ENCODE results near the gene PNPLA2. TPM values are rescaled to one million over a fixed set of nuclear protein-coding genes. Genes with fewer than 3 reads are reported as not detected.

PNPLA2 gene
- total RNA-seq, 1 donor from 2014 or later: 55.6 TPM

DNA sequence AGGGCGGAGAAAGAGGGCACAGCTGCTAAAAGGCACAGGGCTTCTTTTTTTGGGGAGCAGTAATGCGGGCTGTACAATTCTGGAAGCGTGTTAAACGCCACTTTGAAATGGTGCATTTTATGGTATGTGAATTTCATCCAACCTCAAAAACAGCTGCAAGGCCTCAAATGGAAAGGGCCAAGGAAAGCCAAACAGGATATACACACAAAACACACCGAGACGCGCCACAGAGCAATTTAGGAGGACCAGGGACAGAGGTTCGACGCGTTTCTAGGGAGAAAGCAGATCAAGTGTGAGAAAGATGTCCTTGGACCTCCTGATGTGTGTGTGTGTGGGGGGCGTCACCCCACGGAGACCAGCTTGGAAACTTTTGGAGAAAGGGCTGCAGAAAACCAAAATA is 55.0 kb downstream of the PNPLA2 start:
- DNase-seq (ENCODE audit: extremely low spot score, unreplicated experiment): no peak
- Mint-ChIP-seq H3K36me3 (peaks cover 4% of the 10 kb centered on the region), H3K4me1 (ENCODE audit: unreplicated experiment) (peaks cover 7% of the 10 kb centered on the region), H3K27ac (peak overlapping the region; percentile 56), H3K4me3 (no peak overlapping the region), H3K9me3 (no peaks in the 10 kb centered on the region), H3K27me3 (no peaks in the 10 kb centered on the region)
- TF ChIP-seq, protein P1, sequence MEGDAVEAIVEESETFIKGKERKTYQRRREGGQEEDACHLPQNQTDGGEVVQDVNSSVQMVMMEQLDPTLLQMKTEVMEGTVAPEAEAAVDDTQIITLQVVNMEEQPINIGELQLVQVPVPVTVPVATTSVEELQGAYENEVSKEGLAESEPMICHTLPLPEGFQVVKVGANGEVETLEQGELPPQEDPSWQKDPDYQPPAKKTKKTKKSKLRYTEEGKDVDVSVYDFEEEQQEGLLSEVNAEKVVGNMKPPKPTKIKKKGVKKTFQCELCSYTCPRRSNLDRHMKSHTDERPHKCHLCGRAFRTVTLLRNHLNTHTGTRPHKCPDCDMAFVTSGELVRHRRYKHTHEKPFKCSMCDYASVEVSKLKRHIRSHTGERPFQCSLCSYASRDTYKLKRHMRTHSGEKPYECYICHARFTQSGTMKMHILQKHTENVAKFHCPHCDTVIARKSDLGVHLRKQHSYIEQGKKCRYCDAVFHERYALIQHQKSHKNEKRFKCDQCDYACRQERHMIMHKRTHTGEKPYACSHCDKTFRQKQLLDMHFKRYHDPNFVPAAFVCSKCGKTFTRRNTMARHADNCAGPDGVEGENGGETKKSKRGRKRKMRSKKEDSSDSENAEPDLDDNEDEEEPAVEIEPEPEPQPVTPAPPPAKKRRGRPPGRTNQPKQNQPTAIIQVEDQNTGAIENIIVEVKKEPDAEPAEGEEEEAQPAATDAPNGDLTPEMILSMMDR (conservative IDR thresholded peaks at IDR 0.05): no peak

Other genes with a start within 250 kb of the PNPLA2 start
- 38.7 and 40.8 TPM in 2 replicates for gene PHRF1, start 242.4 kb upstream of the PNPLA2 start, total RNA-seq (ENCODE audit: low replicate concordance)
- gene IRF7, start 203.0 kb upstream of the PNPLA2 start, total RNA-seq (ENCODE audit: low replicate concordance): 16.4 and 20.5 TPM in 2 replicates
- gene CDHR5, start 194.0 kb upstream of the PNPLA2 start, total RNA-seq (ENCODE audit: low replicate concordance): 7.1 and 23.0 TPM in 2 replicates
- gene SCT, start 191.7 kb upstream of the PNPLA2 start, total RNA-seq (ENCODE audit: low replicate concordance): 3.1 and 15.3 TPM in 2 replicates
- gene DRD4, start 181.6 kb upstream of the PNPLA2 start, total RNA-seq (ENCODE audit: low replicate concordance): 0.59 and 1.2 TPM in 2 replicates
- gene DEAF1, start 123.7 kb upstream of the PNPLA2 start, total RNA-seq (ENCODE audit: low replicate concordance): 41.0 and 48.1 TPM in 2 replicates
- gene TMEM80, start 123.1 kb upstream of the PNPLA2 start, total RNA-seq (ENCODE audit: low replicate concordance): 23.2 and 37.4 TPM in 2 replicates
- gene EPS8L2, start 112.7 kb upstream of the PNPLA2 start, total RNA-seq (ENCODE audit: low replicate concordance): 218 and 497 TPM in 2 replicates
- gene TALDO1, start 71.5 kb upstream of the PNPLA2 start, total RNA-seq (ENCODE audit: low replicate concordance): 189 and 288 TPM in 2 replicates
- 80.1 and 80.9 TPM in 2 replicates for gene GATD1, start 41.4 kb upstream of the PNPLA2 start, total RNA-seq (ENCODE audit: low replicate concordance)
- 0.17 and 0.89 TPM in 2 replicates for gene CEND1, start 28.8 kb upstream of the PNPLA2 start, total RNA-seq (ENCODE audit: low replicate concordance)
- 31.6 and 35.6 TPM in 2 replicates for gene SLC25A22, start 20.6 kb upstream of the PNPLA2 start, total RNA-seq (ENCODE audit: low replicate concordance)
- gene PIDD1, start 13.7 kb upstream of the PNPLA2 start, total RNA-seq (ENCODE audit: low replicate concordance): 32.7 and 44.5 TPM in 2 replicates
- 1,985 and 2,207 TPM in 2 replicates for gene RPLP2, start 8.9 kb upstream of the PNPLA2 start, total RNA-seq (ENCODE audit: low replicate concordance)
- gene CRACR2B, start 9.0 kb downstream of the PNPLA2 start, total RNA-seq (ENCODE audit: low replicate concordance): 10.3 and 19.3 TPM in 2 replicates
- gene CD151, start 14.0 kb downstream of the PNPLA2 start, total RNA-seq (ENCODE audit: low replicate concordance): 126 and 128 TPM in 2 replicates
- 106 and 134 TPM in 2 replicates for gene POLR2L, start 23.6 kb downstream of the PNPLA2 start, total RNA-seq (ENCODE audit: low replicate concordance)
- gene TSPAN4, start 23.9 kb downstream of the PNPLA2 start, total RNA-seq (ENCODE audit: low replicate concordance): 12.8 and 43.2 TPM in 2 replicates
- gene CHID1, start 91.9 kb downstream of the PNPLA2 start, total RNA-seq (ENCODE audit: low replicate concordance): 98.9 and 100 TPM in 2 replicates
- gene AP2A2, start 107.0 kb downstream of the PNPLA2 start, total RNA-seq (ENCODE audit: low replicate concordance): 82.6 and 109 TPM in 2 replicates
- 0.38 and 0.46 TPM in 2 replicates for gene MUC6, start 217.8 kb downstream of the PNPLA2 start, total RNA-seq (ENCODE audit: low replicate concordance)